Hepatocyte (in vitro differentiated cells): ENCODE data around the gene TBC1D5. TPM values are rescaled to one million over a fixed set of nuclear protein-coding genes. Genes with fewer than 3 reads are reported as not detected.

Experiments used
- DNase-seq: peaks from one replicate; pipeline ENCODE4 v3.0.0-alpha.2; 2016; ENCODE audit warnings: low spot score
- H2AFZ ChIP-seq: fragments of 200-600 bp; sonication (generic); 2 replicates; pipeline ENCODE4 v1.6.0; 2016; ENCODE audit warnings: antibody characterized with exemption, mild to moderate bottlenecking
- H3K27ac ChIP-seq: fragments of 200-600 bp; sonication (generic); 2 replicates; pipeline ENCODE4 v1.5.1; 2016; ENCODE audit warnings: mild to moderate bottlenecking
- H3K27me3 ChIP-seq: fragments of 200-600 bp; sonication (generic); 2 replicates; pipeline ENCODE4 v1.6.1; 2016
- H3K36me3 ChIP-seq: fragments of 200-600 bp; sonication (generic); replicated peaks from 2 replicates; pipeline ENCODE4 v1.5.1; 2016; ENCODE audit warnings: low read depth; ENCODE audit not compliant: insufficient read depth
- H3K4me1 ChIP-seq: fragments of 200-600 bp; sonication (generic); 2 replicates; pipeline ENCODE4 v1.5.1; 2016; ENCODE audit warnings: mild to moderate bottlenecking, moderate library complexity; ENCODE audit not compliant: insufficient read depth
- H3K4me2 ChIP-seq: fragments of 200-600 bp; sonication (generic); 2 replicates; pipeline ENCODE4 v1.6.0; 2016
- H3K4me3 ChIP-seq: fragments of 200-600 bp; sonication (generic); 2 replicates; pipeline ENCODE4 v1.5.1; 2016; ENCODE audit warnings: mild to moderate bottlenecking
- H3K79me2 ChIP-seq: fragments of 200-600 bp; sonication (generic); 2 replicates; pipeline ENCODE4 v1.6.0; 2017; ENCODE audit warnings: mild to moderate bottlenecking
- H3K9me2 ChIP-seq: fragments of 200-600 bp; sonication (generic); replicated peaks from 2 replicates; pipeline ENCODE4 v1.6.0; 2017; ENCODE audit warnings: mild to moderate bottlenecking; ENCODE audit not compliant: insufficient read depth
- H3K9me3 ChIP-seq: fragments of 200-600 bp; sonication (generic); 2 replicates; pipeline ENCODE4 v1.5.1; 2016; ENCODE audit warnings: low read depth, mild to moderate bottlenecking
- H4K20me1 ChIP-seq: fragments of 200-600 bp; sonication (generic); 2 replicates; pipeline ENCODE4 v1.6.0; 2016; ENCODE audit warnings: mild to moderate bottlenecking; ENCODE audit not compliant: insufficient read depth, poor library complexity, severe bottlenecking
- EZH2 ChIP-seq: fragments of 200-600 bp; sonication (generic); IDR thresholded peaks from 2 replicates; pipeline ENCODE4 v1.6.1; 2016; ENCODE audit warnings: antibody characterized with exemption, mild to moderate bottlenecking, borderline replicate concordance
- EZH2phosphoT487 ChIP-seq: fragments of 200-600 bp; sonication (generic); IDR thresholded peaks from one replicate; pipeline ENCODE4 v1.6.1; 2018; ENCODE audit warnings: antibody characterized with exemption, mild to moderate bottlenecking, low read depth, moderate library complexity; ENCODE audit not compliant: unreplicated experiment, severe bottlenecking
- WGBS: methylation state at CpG from one replicate; pipeline ENCODE4 v1.1.6; 2016; ENCODE audit warnings: low lambda C conversion rate; ENCODE audit errors: missing lambda C conversion rate; 5-methylcytosine and 5-hydroxymethylcytosine counted together
- polyA plus RNA-seq: library from polyadenylated mRNA; unstranded; fragments of >200 nt; fragmentation: Nextera tagmentation; extraction: Ambion mirVana; gene quantifications from 2 replicates; pipeline ENCODE4 v1.2.1, GENCODE V29; 2016
- total RNA-seq: library from RNA; depleted of rRNA; stranded (reverse); fragments of >200 nt; gene quantifications from 2 replicates; pipeline ENCODE4 v1.2.3, GENCODE V29; 2014
- TF ChIP-seq, protein P1 (sequence below): fragments of 200-600 bp; sonication (generic); IDR thresholded peaks from 2 replicates; pipeline ENCODE4 v1.5.1; 2016; ENCODE audit warnings: antibody characterized with exemption, mild to moderate bottlenecking; ENCODE audit not compliant: poor library complexity

The TBC1D5 gene
- total and polyA plus RNA-seq, 2 experiments from 2014 or later, result 17.0 to 64.2 TPM

DNA sequence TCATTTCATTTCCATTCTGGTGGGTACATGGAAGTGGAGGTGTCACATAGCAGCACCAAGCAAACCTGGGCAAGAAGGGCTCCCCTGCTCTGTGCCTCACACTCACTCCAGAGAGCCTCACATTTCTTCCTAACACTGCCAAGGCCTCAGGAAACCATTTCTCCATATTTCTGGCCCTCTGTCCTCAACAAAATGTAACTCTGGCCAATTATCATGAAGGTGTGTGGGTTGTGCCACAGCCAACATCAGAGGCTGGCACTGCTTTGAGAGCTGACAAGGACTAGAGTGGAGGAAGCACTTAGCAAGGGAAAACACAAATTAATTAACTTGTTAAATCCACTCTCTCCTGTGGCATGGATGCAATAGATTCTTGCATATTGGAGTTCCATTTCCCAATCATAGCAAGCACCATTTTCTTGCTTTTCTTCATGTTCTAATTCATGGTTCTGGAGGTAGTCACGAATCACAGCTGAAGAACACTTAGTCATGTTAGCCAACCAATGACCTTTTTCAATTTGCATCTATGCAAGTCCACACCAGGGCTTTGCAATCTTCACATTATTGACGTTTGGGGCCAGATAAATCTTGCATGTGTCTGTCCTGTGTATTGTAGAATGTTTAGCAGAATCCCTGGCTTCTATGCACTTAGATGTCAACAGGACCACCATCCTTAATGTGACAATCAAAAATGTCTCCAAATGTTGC, 616.5 kb downstream of the TBC1D5 start:
- no peaks in the 10 kb centered on the region for H3K4me1 ChIP-seq
- no peaks in the 10 kb centered on the region for H3K27me3 ChIP-seq
- no peak for DNase-seq
- no peaks in the 10 kb centered on the region for H3K36me3 ChIP-seq
- TF ChIP-seq EZH2 (no peak), EZH2phosphoT487 (no peak)
- TF ChIP-seq, protein P1, sequence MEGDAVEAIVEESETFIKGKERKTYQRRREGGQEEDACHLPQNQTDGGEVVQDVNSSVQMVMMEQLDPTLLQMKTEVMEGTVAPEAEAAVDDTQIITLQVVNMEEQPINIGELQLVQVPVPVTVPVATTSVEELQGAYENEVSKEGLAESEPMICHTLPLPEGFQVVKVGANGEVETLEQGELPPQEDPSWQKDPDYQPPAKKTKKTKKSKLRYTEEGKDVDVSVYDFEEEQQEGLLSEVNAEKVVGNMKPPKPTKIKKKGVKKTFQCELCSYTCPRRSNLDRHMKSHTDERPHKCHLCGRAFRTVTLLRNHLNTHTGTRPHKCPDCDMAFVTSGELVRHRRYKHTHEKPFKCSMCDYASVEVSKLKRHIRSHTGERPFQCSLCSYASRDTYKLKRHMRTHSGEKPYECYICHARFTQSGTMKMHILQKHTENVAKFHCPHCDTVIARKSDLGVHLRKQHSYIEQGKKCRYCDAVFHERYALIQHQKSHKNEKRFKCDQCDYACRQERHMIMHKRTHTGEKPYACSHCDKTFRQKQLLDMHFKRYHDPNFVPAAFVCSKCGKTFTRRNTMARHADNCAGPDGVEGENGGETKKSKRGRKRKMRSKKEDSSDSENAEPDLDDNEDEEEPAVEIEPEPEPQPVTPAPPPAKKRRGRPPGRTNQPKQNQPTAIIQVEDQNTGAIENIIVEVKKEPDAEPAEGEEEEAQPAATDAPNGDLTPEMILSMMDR, result no peak
- H3K9me3 ChIP-seq, result no peaks in the 10 kb centered on the region
- H3K27ac ChIP-seq, result no peak overlapping the region
- no peak overlapping the region for H3K4me2 ChIP-seq
- no peaks in the 10 kb centered on the region for H3K9me2 ChIP-seq
- no peak overlapping the region for H3K4me3 ChIP-seq
- no peak overlapping the region for H2AFZ ChIP-seq
- 73% methylated on average over 2 of the region's 2 CpGs for WGBS
- no peaks in the 10 kb centered on the region for H4K20me1 ChIP-seq
- no peaks in the 10 kb centered on the region for H3K79me2 ChIP-seq

DNA sequence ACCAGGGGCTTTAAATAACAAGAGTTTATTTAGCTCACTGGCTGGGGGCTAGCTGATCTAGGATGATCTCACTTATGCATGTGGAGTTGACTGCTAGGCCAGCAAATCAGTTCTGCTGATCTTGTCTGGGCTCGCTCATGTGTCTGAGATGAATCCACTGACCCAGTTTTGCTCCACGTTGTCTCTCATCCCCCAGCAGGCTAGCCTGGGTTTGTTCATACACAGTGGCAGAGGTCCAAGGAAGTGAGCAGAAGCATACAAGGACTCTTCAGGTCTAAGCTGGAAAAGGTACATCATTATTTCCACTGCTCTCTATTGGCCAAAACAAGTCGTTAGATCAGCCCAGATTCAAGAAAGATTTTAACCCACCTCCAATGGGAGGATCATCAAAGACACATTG, 619.7 kb downstream of the TBC1D5 start:
- H3K27ac ChIP-seq, result no peak overlapping the region
- H3K4me3 ChIP-seq, result no peak overlapping the region
- H3K36me3 ChIP-seq, result no peaks in the 10 kb centered on the region
- no peaks in the 10 kb centered on the region for H3K9me2 ChIP-seq
- no peaks in the 10 kb centered on the region for H3K27me3 ChIP-seq
- TF ChIP-seq EZH2phosphoT487 (no peak), EZH2 (no peak)
- TF ChIP-seq, protein P1, result no peak
- 89% methylated on average over 3 of the region's 3 CpGs for WGBS
- H3K4me1 ChIP-seq, result no peaks in the 10 kb centered on the region
- no peak overlapping the region for H3K4me2 ChIP-seq
- no peaks in the 10 kb centered on the region for H4K20me1 ChIP-seq
- H3K9me3 ChIP-seq, result no peaks in the 10 kb centered on the region
- H3K79me2 ChIP-seq, result no peaks in the 10 kb centered on the region
- no peak for DNase-seq
- no peak overlapping the region for H2AFZ ChIP-seq

DNA sequence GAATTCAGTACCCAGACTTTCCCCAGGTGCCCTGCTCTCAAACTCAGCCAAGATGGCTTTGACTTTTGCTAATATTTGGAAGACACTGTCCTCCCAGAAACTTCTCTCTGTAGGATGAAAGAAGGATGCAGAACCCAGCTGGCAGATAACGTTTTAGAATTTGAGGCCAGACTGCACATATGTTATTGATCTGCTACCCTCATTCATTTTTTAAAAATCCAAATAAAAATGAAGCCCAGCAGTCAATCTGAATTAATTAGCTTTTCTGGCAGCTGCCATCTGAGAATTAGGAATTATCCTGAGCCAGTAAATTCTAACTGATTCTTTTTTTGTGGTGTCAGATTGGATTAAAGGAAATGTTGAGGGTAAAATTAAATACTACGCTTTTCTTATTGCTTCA, 621.1 kb downstream of the TBC1D5 start:
- H3K9me2 ChIP-seq, result no peaks in the 10 kb centered on the region
- no peaks in the 10 kb centered on the region for H3K4me1 ChIP-seq
- H3K4me2 ChIP-seq, result no peak overlapping the region
- H2AFZ ChIP-seq, result no peak overlapping the region
- TF ChIP-seq, protein P1, result no peak
- TF ChIP-seq EZH2, result no peak
- TF ChIP-seq EZH2phosphoT487, result no peak
- H3K9me3 ChIP-seq, result no peaks in the 10 kb centered on the region
- no peaks in the 10 kb centered on the region for H3K79me2 ChIP-seq
- no peak overlapping the region for H3K27ac ChIP-seq
- no peak for DNase-seq
- H3K27me3 ChIP-seq, result no peaks in the 10 kb centered on the region
- H3K36me3 ChIP-seq, result no peaks in the 10 kb centered on the region
- no peak overlapping the region for H3K4me3 ChIP-seq
- WGBS, result 66% methylated on average over 2 of the region's 2 CpGs
- no peaks in the 10 kb centered on the region for H4K20me1 ChIP-seq
